ENCODE data around the gene TAGLN3.

Gene TAGLN3

GRCh38 chr3:111955876-111956275 is 42.8 kb upstream of the TAGLN3 start:
- no peak for TF ChIP-seq CTCF (IDR thresholded peaks at IDR 0.05; ENCODE audit: low read depth, low read length, missing control alignments)
- DNase-seq (ENCODE audit: extremely low read depth, low read depth): no peak
- no peak overlapping the region for H3K4me3 ChIP-seq (replicated peaks; ENCODE audit: low read depth, low read length)

GRCh38 chr3:111956449-111956848 is 42.3 kb upstream of the TAGLN3 start:
- no peak for TF ChIP-seq CTCF (IDR thresholded peaks at IDR 0.05; ENCODE audit: low read depth, low read length, missing control alignments)
- no peak for DNase-seq (ENCODE audit: extremely low read depth, low read depth)
- no peak overlapping the region for H3K4me3 ChIP-seq (replicated peaks; ENCODE audit: low read depth, low read length)

DNA sequence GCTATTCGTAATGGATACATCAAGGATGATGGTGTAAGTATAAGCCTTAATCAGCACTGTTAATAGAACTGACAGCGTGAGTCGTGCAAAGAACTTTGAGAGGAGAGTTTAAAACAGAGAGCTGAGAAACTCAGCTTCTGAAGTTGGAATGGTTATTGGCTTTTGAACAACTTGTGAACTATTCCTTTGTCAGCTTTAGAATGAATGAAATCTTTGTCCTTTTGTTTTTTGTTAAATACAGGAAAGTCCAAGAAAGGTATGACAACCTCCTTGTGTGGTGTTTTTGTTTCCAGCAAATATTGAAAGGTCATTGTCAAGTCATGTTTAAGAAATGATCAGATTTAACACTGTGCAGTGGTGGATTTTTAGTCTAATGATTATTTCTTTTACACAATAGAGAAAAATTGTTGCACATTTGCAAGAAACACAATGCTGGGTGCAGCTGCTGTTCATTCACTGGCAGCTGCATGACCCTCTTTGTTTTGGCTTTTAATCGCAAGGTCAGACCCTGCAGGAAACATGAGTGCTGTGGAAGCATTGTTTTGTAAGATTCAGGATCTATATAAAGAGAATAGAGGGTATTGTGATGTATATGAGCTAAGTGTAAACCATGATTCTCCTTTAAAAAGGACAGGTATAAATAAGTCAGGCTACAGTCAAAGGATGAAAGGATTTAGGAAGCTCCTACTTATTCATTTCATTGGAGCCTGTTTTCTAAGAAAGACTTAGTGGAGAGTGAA is 41.6 kb upstream of the TAGLN3 start:
- DNase-seq (ENCODE audit: extremely low read depth, low read depth): no peak
- H3K4me3 ChIP-seq (replicated peaks; ENCODE audit: low read depth, low read length): no peak overlapping the region
- TF ChIP-seq CTCF (IDR thresholded peaks at IDR 0.05; ENCODE audit: low read depth, low read length, missing control alignments): no peak

DNA sequence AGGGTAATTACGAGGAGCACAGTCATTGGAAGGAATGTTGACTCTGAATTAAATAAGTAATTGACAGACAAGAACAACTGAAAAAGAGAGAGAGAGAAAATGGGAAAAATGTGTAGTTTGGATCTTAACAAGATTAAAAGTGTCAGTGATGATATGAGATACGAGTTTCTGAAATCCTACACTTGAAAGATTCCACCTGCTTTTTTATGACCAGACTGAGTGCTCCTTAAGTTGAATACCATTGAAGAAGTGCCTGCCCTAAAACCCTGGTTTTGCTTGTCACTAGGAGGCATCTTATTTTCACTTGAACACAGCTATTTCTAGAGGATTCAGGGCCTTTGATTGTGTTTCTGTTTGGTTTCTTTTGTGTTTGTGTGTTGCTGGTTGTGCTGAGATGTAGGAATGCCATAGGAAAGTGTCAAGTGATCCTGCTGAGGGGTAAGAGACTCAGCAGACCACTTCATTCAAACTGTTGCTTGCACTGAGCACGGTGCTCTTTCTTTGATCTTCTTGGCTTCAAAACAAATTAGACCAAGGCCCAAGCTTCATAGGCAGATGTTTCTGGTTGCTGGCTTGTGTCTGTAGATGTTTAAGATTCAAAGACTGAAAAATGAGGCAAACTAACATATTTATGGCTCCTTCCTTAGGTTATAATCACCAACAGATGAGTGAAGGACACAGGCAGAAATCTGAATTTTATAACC is 37.1 kb upstream of the TAGLN3 start:
- no peak for TF ChIP-seq CTCF (IDR thresholded peaks at IDR 0.05; ENCODE audit: low read depth, low read length, missing control alignments)
- peak; percentile 36 for DNase-seq (ENCODE audit: extremely low read depth, low read depth)

GRCh38 chr3:111963424-111963823 is 35.3 kb upstream of the TAGLN3 start:
- DNase-seq (ENCODE audit: extremely low read depth, low read depth): no peak
- no peak overlapping the region for H3K4me3 ChIP-seq (replicated peaks; ENCODE audit: low read depth, low read length)
- TF ChIP-seq CTCF (IDR thresholded peaks at IDR 0.05; ENCODE audit: low read depth, low read length, missing control alignments): no peak

More for the DNA sequence above, 37.1 kb upstream of the TAGLN3 start:
- H3K4me3 ChIP-seq (replicated peaks; ENCODE audit: low read depth, low read length): no peak overlapping the region

GRCh38 chr3:111965484-111965883 is 33.2 kb upstream of the TAGLN3 start:
- no peak for TF ChIP-seq CTCF (IDR thresholded peaks at IDR 0.05; ENCODE audit: low read depth, low read length, missing control alignments)
- H3K4me3 ChIP-seq (replicated peaks; ENCODE audit: low read depth, low read length): no peak overlapping the region
- DNase-seq (ENCODE audit: extremely low read depth, low read depth): no peak

All from HFF-Myc (cell line).